ENCODE results near the gene CMTM4. TPM values are rescaled to one million over a fixed set of nuclear protein-coding genes. Genes with fewer than 3 reads are reported as not detected.
"Not testable (repeated sequence)": the region's sequence is repeated elsewhere in the genome, so short reads cannot be mapped to it uniquely, and the experiment has no call there.

Gene CMTM4
- total RNA-seq, 1 donor from 2014 or later = 67.9 TPM

DNA sequence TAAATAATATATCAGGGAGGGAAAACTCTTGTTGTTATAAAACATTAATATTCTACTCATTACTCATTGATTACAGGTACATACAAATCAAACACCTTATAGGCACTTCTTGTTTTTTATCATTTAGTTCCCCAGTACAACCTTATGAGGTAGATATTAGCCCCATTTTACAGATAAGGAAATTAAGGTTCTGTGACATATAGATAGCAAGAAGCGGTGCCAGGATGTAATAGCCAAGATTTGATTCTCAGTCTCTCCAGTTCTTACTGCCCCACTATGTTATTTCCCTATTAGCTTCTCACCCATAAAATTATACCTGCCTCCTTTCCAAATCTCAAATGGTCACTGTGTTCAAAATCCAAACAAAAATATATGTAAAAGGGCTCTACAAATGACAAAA, 55.2 kb downstream of the CMTM4 start:
- no peak for DNase-seq (ENCODE audit: low spot score)

- DNase-seq (ENCODE audit: low spot score) = no peak
Observed at GRCh38 chr16:66640724-66641314, 55.7 kb downstream of the CMTM4 start.

GRCh38 chr16:66639091-66639885, 57.3 kb downstream of the CMTM4 start:
- no peak for DNase-seq (ENCODE audit: low spot score)

- no peak for DNase-seq (ENCODE audit: low spot score)
Observed at GRCh38 chr16:66637806-66638205, 58.7 kb downstream of the CMTM4 start.

- no peak for DNase-seq (ENCODE audit: low spot score)
Observed at GRCh38 chr16:66636199-66636598, 60.3 kb downstream of the CMTM4 start.

DNA sequence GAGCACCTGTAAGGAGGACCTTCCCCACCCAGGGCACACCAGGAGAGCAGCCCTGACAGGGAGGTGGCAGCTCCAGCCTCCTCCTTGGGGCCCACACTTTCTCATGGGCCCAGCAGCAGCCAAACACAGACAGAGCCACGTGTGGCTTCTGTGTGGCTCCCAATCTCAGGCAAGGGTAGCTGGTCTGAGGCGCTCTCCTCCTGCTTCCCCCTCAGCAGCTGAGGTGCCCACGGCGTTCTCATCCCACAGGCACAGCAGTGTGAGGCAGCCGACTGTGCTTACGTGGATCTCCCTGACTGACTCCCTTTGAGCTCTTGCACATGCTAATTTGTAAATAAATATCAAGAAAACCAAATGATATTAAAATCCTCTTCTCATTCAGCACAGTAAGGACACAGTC, 61.1 kb downstream of the CMTM4 start:
- no peak for DNase-seq (ENCODE audit: low spot score)

- DNase-seq (ENCODE audit: low spot score) = no peak
Observed at GRCh38 chr16:66634527-66635196, 61.9 kb downstream of the CMTM4 start.

GRCh38 chr16:66631558-66631957, 65.0 kb downstream of the CMTM4 start:
- DNase-seq (ENCODE audit: low spot score) = not testable (repeated sequence)

DNA sequence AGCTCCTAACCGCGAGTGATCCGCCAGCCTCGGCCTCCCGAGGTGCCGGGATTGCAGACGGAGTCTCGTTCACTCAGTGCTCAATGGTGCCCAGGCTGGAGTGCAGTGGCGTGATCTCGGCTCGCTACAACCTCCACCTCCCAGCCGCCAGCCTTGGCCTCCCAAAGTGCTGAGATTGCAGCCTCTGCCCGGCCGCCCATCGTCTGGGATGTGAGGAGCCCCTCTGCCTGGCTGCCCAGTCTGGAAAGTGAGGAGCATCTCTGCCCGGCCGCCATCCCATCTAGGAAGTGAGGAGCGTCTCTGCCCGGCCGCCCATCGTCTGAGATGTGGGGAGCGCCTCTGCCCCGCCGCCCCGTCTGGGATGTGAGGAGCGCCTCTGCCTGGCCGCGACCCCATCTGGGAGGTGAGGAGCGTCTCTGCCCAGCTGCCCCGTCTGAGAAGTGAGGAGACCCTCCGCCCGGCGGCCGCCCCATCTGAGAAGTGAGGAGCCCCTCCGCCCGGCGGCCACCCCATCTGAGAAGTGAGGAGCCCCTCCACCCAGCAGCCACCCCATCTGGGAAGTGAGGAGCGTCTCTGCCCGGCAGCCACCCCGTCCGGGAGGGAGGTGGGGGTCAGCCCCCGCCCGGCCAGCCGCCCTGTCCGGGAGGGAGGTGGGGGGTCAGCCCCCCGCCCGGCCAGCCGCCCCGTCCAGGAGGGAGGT, 65.8 kb downstream of the CMTM4 start:
- DNase-seq (ENCODE audit: low spot score) = not testable (repeated sequence)

GRCh38 chr16:66629856-66630255, 66.7 kb downstream of the CMTM4 start:
- no peak for DNase-seq (ENCODE audit: low spot score)

DNA sequence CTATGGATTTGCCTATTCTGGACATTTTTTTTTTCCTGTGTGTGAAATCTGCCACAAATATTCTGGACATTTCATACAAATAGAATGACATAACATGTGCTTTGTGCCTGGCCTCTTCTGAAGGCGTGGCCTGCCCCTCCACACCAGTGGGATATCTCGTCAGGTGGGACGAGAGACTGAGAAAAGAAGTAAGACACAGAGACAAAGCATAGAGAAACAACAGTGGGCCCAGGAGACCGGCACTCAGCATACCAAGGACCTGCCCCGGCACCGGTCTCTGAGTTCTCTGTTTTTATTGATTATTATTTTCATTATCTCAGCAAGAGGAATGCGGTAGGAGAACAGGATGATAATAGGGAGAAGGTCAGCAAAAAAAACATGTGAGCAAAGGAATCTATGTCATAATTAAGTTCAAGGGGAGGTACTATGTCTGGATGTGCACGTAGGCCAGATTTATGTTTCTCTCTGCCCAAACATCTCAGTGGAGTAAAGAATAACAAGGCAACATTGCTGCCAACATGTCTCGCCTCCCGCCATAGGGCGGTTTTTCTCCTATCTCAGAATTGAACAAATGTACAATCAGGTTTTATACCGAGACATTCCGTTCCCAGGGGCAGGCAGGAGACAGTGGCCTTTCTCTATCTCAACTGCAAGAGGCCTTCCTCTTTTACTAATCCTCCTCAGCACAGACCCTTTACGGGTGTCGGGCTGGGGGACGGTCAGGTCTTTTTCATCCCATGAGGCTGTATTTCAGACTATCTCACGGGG, 68.7 kb downstream of the CMTM4 start:
- not testable (repeated sequence) for DNase-seq (ENCODE audit: low spot score)

GRCh38 chr16:66623755-66624154, 72.8 kb downstream of the CMTM4 start:
- DNase-seq (ENCODE audit: low spot score) = no peak

DNA sequence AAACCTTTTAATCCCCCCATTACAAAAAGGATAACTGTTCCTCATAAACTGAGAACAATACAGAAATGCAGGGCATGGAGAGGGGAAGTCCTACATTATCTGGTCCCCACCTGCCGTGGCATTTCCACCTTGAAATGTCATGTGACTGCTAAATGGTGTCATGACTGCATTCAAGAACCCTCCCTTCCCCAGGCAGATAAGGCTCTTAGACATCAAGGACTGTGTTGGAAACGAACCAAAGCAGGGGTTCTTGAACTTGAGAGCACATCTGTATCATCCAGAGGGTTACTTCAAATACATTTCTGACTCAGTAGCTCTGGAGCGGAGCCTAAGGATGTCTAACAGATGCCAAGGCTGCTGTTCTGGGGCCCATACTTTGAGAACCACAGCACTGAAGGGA, 73.7 kb downstream of the CMTM4 start:
- no peak for DNase-seq (ENCODE audit: low spot score)

- DNase-seq (ENCODE audit: low spot score) = no peak
Observed at GRCh38 chr16:66621973-66622372, 74.6 kb downstream of the CMTM4 start.

- no peak for DNase-seq (ENCODE audit: low spot score)
Observed at GRCh38 chr16:66620429-66620795, 76.1 kb downstream of the CMTM4 start.

GRCh38 chr16:66619534-66620428, 76.8 kb downstream of the CMTM4 start:
- DNase-seq (ENCODE audit: low spot score) = no peak

DNA sequence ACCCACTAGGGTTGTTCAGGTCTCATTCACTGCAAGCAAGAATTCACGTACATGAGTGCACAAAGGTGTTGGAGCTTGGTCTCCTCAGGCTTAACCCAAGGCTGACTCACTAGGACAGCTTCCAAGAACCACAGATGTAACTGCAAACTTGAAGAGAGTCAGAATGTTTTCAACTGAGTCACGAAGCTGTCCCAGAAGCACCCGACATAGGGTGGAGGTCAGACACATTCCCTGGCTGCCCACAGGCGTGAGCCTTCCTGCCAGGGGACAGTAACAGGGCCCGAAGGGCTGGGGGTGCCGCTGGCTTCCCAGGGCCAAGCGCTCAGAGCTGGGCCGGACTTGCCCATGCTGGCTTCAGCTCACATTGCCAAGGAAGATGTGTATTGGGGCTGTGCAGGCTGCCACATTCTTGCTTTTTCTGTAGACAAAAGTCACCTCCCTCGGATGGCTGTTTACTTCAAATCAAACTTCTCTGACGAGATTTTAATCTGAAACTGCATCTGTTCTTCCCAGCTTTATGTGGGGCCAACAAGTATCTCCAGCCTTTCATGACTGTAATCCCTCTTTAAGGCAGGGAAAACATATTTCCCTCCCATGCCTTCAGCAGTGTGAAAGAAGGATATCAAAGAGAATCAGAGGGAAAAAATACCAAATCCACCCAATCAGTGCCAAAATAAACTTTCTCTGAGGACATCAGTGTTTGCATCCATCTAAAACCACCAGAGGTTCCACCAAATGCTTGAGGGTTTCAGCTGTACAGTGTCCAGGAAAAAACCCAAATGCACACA, 77.8 kb downstream of the CMTM4 start:
- no peak for DNase-seq (ENCODE audit: low spot score)

- DNase-seq (ENCODE audit: low spot score) = no peak
Observed at GRCh38 chr16:66617728-66618127, 78.8 kb downstream of the CMTM4 start.

- DNase-seq (ENCODE audit: low spot score) = no peak
Observed at GRCh38 chr16:66617010-66617434, 79.5 kb downstream of the CMTM4 start.

GRCh38 chr16:66616592-66616991, 80.0 kb downstream of the CMTM4 start:
- no peak for DNase-seq (ENCODE audit: low spot score)
